Measurements from ENCODE around the gene ZP3. TPM values are rescaled to one million over a fixed set of nuclear protein-coding genes. Genes with fewer than 3 reads are reported as not detected.

Gene ZP3
- total RNA-seq, 1 experiment from 2014 or later, result 14.2 TPM

DNA sequence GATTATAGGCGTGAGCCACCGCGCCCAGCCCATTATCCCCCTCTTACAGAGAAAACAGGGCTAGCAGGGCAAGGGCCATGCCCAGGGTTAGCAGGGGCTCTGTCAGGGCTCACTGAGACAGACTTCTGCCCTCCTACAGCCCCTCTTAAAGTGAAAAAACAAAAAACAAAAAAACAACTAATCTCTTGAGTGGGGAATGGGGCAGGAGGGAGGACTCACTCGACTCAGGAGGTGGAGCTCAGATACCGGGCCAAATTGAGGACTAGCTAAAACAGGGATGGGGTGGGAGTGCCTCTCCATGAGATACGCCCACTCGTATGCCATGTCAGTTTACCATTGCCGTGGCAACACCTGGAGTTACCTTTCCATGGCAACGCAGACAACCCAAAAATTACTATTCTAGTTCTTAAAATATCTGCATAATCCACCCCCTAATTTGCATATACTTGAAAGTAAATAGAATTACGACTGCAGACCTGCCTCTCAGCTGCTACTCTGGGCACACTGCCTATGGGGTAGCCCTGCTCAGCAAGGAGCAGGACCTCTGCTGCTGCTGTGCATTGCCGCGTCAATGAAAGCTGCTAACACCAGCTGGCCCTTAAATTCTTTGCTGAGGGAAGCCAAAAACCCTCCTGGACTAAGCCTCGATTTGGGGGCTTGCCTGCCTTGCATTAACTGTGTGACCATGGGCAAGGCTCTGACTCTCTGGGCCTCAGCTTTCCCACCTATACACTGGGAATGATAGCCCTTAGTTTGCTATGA lies 28.6 kb upstream of the ZP3 start:
- ChIA-PET POLR2A (ENCODE audit: unreplicated experiment) (no interaction called here), CTCF (no interaction called here)
- no TSS peak for BruUV-seq (replicated peaks)
- peak in 1 of 2 experiments; percentile 37 for DNase-seq
- no peaks in the 10 kb centered on the region for H3K79me2 ChIP-seq (ENCODE audit: low read depth)
- no peak overlapping the region for H3K27ac ChIP-seq
- H3K9me3 ChIP-seq (ENCODE audit: insufficient read depth, low read depth), result no peaks in the 10 kb centered on the region
- no peak overlapping the region for H3K4me2 ChIP-seq
- no peaks in the 10 kb centered on the region for H3K27me3 ChIP-seq (ENCODE audit: insufficient read depth, low read depth)
- H3K4me3 ChIP-seq, result no peak overlapping the region
- 0 out of 2 replicates have a peak, but pooled peaks cover 5% of the 10 kb centered on the region for H3F3A ChIP-seq (ENCODE audit: insufficient read depth, low read depth)
- intact Hi-C loops (cut with micrococcal nuclease; ENCODE audit: unreplicated experiment), result no loop called here
- H2AFZ ChIP-seq, result no peak overlapping the region
- no peak for TF ChIP-seq EZH2 (IDR thresholded peaks at IDR 0.05; ENCODE audit: low read depth)
- TF ChIP-seq, protein P1, sequence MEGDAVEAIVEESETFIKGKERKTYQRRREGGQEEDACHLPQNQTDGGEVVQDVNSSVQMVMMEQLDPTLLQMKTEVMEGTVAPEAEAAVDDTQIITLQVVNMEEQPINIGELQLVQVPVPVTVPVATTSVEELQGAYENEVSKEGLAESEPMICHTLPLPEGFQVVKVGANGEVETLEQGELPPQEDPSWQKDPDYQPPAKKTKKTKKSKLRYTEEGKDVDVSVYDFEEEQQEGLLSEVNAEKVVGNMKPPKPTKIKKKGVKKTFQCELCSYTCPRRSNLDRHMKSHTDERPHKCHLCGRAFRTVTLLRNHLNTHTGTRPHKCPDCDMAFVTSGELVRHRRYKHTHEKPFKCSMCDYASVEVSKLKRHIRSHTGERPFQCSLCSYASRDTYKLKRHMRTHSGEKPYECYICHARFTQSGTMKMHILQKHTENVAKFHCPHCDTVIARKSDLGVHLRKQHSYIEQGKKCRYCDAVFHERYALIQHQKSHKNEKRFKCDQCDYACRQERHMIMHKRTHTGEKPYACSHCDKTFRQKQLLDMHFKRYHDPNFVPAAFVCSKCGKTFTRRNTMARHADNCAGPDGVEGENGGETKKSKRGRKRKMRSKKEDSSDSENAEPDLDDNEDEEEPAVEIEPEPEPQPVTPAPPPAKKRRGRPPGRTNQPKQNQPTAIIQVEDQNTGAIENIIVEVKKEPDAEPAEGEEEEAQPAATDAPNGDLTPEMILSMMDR (conservative IDR thresholded peaks at IDR 0.05), result no peak
- no peaks in the 10 kb centered on the region for H4K20me1 ChIP-seq (ENCODE audit: insufficient read depth)
- no peaks in the 10 kb centered on the region for H3K9me2 ChIP-seq (ENCODE audit: insufficient read depth)
- H3K36me3 ChIP-seq (ENCODE audit: low read depth), result no peaks in the 10 kb centered on the region
- H3K4me1 ChIP-seq (replicated peaks; ENCODE audit: insufficient read depth), result peaks cover 11% of the 10 kb centered on the region

DNA sequence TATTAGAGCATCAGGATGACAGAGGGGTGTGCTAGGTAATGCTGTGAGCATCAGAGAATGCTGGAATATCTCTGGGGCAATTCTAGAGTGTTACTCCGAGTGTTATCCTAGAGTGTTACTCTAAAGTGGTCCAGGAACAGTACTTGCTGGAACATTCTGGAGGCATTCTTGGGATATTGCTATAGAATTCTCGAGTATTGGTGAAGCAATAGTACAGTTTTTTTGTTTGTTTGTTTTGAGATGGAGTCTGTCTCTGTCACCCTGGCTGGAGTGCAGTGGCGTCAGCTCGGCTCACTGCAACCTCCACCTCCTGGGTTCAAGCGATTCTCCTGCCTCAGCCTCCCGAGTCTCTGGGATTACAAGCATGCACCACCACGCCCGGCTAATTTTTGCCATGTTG lies 27.9 kb upstream of the ZP3 start:
- H3K4me2 ChIP-seq, result 0 out of 2 replicates have a peak overlapping the region, but pooled peaks have one; percentile 13
- H3K4me3 ChIP-seq, result no peak overlapping the region
- no peak overlapping the region for H2AFZ ChIP-seq
- H3K4me1 ChIP-seq (replicated peaks; ENCODE audit: insufficient read depth), result peaks cover 11% of the 10 kb centered on the region
- H3K27ac ChIP-seq, result no peak overlapping the region
- no peaks in the 10 kb centered on the region for H3K9me3 ChIP-seq (ENCODE audit: insufficient read depth, low read depth)
- TF ChIP-seq EZH2 (IDR thresholded peaks at IDR 0.05; ENCODE audit: low read depth), result no peak
- TF ChIP-seq, protein P1 (conservative IDR thresholded peaks at IDR 0.05), result no peak
- H3K9me2 ChIP-seq (ENCODE audit: insufficient read depth), result no peaks in the 10 kb centered on the region
- intact Hi-C loops (cut with micrococcal nuclease; ENCODE audit: unreplicated experiment), result no loop called here
- no peaks in the 10 kb centered on the region for H4K20me1 ChIP-seq (ENCODE audit: insufficient read depth)
- no peak for DNase-seq
- no peaks in the 10 kb centered on the region for H3K79me2 ChIP-seq (ENCODE audit: low read depth)
- 0 out of 2 replicates have a peak, but pooled peaks cover 9% of the 10 kb centered on the region for H3F3A ChIP-seq (ENCODE audit: insufficient read depth, low read depth)
- ChIA-PET CTCF (no interaction called here), POLR2A (ENCODE audit: unreplicated experiment) (no interaction called here)
- H3K27me3 ChIP-seq (ENCODE audit: insufficient read depth, low read depth), result no peaks in the 10 kb centered on the region
- BruUV-seq (replicated peaks), result no TSS peak
- no peaks in the 10 kb centered on the region for H3K36me3 ChIP-seq (ENCODE audit: low read depth)

DNA sequence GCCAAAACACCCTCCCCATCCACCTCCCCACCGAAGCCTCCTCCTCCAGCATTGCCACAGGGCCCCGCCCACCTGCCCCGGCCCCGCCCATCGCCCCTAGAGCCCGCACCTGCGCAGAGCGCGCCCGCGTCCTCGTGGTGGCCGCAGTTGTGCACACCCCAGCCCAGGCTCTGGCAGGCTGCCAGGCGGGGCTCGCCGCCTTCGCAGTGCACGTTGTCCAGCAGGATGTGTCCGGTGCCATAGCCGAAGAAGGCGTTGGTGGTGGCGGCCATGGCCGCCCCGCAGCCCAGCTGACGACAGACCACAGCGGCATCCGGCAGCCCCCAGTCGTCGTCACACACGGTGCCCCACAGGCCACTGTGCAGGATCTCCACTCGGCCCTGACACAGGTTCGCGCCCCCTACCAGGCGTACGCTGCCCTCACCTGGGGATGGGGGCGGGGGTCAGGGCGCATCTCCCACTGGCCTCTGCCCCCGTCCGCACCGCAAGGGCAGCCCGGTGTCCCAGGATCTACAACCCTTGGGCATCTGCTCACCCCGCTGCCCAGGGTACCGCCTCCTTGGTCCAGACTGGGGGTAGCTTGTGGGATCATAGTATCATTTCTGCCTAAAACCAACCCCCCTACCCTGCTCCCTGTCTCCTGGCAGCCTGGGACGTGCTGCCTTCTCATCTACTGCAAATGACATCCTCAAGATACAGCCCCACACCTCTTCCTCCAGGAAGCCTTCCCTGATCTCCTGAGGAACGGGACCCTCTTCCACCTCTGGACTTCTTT lies 27.2 kb upstream of the ZP3 start:
- peak overlapping the region; percentile 14; the same call in 1 of the 2 replicates for H3K4me3 ChIP-seq
- H3F3A ChIP-seq (ENCODE audit: insufficient read depth, low read depth), result 0 out of 2 replicates have a peak, but pooled peaks cover 9% of the 10 kb centered on the region
- TF ChIP-seq EZH2 (IDR thresholded peaks at IDR 0.05; ENCODE audit: low read depth), result no peak
- TF ChIP-seq, protein P1 (conservative IDR thresholded peaks at IDR 0.05), result no peak
- no peak overlapping the region for H2AFZ ChIP-seq
- no peaks in the 10 kb centered on the region for H3K27me3 ChIP-seq (ENCODE audit: insufficient read depth, low read depth)
- DNase-seq, result peak; percentile 41 to 81
- no peaks in the 10 kb centered on the region for H3K79me2 ChIP-seq (ENCODE audit: low read depth)
- ChIA-PET CTCF (interaction anchor here (0.6 kb wide), 1 partner anchor 77 kb away, joined by 4 read pairs; no protein-coding TSS in a partner anchor), POLR2A (ENCODE audit: unreplicated experiment) (no interaction called here)
- intact Hi-C loops (cut with micrococcal nuclease; ENCODE audit: unreplicated experiment), result no loop called here
- no TSS peak for BruUV-seq (replicated peaks)
- no peak overlapping the region for H3K27ac ChIP-seq
- no peaks in the 10 kb centered on the region for H4K20me1 ChIP-seq (ENCODE audit: insufficient read depth)
- peaks cover 9% of the 10 kb centered on the region for H3K4me1 ChIP-seq (replicated peaks; ENCODE audit: insufficient read depth)
- no peaks in the 10 kb centered on the region for H3K36me3 ChIP-seq (ENCODE audit: low read depth)
- H3K4me2 ChIP-seq, result peak overlapping the region; percentile 13; the same call in 1 of the 2 replicates
- no peaks in the 10 kb centered on the region for H3K9me2 ChIP-seq (ENCODE audit: insufficient read depth)
- no peaks in the 10 kb centered on the region for H3K9me3 ChIP-seq (ENCODE audit: insufficient read depth, low read depth)

Data from PC-9 (cell line).